ENCODE data around the gene GLDC. TPM values are rescaled to one million over a fixed set of nuclear protein-coding genes. Genes with fewer than 3 reads are reported as not detected.

The GLDC gene
- total RNA-seq, 4 donors from 2014 or later, result 2.4 to 7.4 (median 4.8) TPM

DNA sequence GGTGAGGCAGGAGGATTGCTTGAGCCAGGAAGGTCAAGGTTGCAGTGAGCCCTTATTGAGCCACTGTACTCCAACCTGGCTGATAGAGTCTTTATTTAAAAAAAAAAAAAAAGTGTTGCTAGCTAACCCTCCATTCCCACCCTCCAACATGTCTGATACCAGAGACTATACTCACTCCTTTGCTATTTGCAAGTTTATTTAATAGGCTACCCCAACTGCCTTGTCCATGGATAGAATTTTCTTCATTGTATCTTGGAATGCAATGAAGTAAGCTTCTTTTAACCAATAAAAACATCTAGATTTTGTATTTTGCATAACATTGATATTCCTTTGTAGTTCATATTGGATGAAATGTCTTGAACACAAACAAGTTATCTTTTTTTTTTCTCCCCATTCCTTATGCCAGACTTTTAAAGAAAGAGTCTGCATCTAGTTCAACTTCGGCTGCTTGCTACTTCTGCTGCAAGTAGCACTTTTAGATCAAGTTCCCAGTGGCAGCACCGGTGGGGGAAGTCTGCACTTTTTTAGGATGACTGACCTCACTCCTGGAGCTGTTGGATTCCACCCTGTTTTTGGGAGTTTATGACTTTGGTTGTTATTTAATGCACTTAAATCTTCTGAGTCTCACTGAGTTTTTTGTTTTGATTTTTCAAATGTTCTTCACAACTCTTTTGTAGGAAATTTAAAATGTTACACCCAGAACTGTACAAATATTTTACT is 120.0 kb downstream of the GLDC start:
- no peak for DNase-seq (ENCODE audit: low spot score in 2 of 2)
- no peak overlapping the region for H3K4me3 ChIP-seq
- H3K36me3 ChIP-seq, result peaks cover 5% of the 10 kb centered on the region
- WGBS, result 66% methylated on average over 2 of the region's 2 CpGs
- H3K27me3 ChIP-seq, result no peaks in the 10 kb centered on the region
- H3K9me3 ChIP-seq, result peaks cover 4% of the 10 kb centered on the region
- H3K4me1 ChIP-seq, result no peaks in the 10 kb centered on the region
- no peak overlapping the region for H3K27ac ChIP-seq
- TF ChIP-seq POLR2AphosphoS5 (IDR thresholded peaks at IDR 0.05) (no peak), EP300 (IDR thresholded peaks at IDR 0.05) (no peak), POLR2A (IDR thresholded peaks at IDR 0.05) (no peak)
- TF ChIP-seq, protein P1, sequence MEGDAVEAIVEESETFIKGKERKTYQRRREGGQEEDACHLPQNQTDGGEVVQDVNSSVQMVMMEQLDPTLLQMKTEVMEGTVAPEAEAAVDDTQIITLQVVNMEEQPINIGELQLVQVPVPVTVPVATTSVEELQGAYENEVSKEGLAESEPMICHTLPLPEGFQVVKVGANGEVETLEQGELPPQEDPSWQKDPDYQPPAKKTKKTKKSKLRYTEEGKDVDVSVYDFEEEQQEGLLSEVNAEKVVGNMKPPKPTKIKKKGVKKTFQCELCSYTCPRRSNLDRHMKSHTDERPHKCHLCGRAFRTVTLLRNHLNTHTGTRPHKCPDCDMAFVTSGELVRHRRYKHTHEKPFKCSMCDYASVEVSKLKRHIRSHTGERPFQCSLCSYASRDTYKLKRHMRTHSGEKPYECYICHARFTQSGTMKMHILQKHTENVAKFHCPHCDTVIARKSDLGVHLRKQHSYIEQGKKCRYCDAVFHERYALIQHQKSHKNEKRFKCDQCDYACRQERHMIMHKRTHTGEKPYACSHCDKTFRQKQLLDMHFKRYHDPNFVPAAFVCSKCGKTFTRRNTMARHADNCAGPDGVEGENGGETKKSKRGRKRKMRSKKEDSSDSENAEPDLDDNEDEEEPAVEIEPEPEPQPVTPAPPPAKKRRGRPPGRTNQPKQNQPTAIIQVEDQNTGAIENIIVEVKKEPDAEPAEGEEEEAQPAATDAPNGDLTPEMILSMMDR (IDR thresholded peaks at IDR 0.05), result no peak

DNA sequence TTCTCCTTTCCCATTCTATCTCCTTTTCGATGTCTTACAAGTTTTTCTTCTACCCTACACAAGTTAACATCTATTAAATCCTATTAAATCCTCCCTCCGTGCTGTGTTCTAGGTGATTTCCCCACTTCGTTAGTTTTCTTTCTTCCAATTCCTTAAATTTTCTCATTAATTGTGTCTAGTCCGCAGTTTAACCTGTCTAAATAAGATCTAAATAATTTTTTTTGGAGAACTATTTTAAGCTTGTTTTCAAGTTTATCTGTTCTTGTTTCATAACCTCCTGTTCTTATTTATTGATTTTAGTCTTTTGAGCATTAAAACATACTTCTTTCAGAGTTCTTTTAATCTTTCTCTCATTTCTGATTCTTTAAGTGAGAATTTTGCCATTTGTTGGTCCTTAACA is 123.3 kb downstream of the GLDC start:
- Histone ChIP-seq H3K4me3 (no peak overlapping the region), H3K27me3 (no peaks in the 10 kb centered on the region), H3K36me3 (peaks cover 5% of the 10 kb centered on the region), H3K9me3 (peaks cover 4% of the 10 kb centered on the region), H3K27ac (no peak overlapping the region), H3K4me1 (no peaks in the 10 kb centered on the region)
- TF ChIP-seq, protein P1 (IDR thresholded peaks at IDR 0.05), result no peak
- TF ChIP-seq EP300 (IDR thresholded peaks at IDR 0.05) (no peak), POLR2AphosphoS5 (IDR thresholded peaks at IDR 0.05) (no peak), POLR2A (IDR thresholded peaks at IDR 0.05) (no peak)
- WGBS, result 98% methylated on average over 4 of the region's 4 CpGs
- DNase-seq (ENCODE audit: low spot score in 2 of 2), result no peak

DNA sequence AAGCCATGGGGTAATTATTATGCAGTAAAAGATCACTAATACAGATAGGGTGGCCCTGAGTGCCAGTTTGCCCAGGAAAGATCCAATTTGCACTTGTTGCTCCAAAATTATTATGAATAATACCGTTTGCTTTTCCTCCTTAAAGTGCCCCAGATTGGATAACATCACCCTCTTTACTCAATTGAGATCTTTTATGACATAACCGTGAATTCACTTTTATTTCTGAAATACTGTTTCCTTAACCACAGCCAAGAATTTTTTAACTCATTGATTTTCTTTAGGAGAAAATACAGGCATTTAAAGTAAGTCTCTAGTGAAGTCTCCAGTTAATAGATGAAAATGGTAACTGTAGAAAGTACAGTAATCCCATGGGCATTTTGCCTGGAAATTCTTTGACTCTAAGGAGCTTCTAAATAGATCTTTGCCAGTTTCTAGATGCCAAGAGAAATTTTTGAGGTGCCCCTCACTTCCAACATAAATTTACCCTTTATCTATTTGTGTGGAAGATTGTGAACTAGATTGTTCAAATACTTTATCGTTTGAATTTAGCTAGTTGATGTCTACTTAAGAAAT is 133.4 kb downstream of the GLDC start:
- Histone ChIP-seq H3K36me3 (peaks cover 12% of the 10 kb centered on the region), H3K4me3 (no peak overlapping the region), H3K27me3 (no peaks in the 10 kb centered on the region), H3K27ac (no peak overlapping the region), H3K9me3 (no peaks in the 10 kb centered on the region), H3K4me1 (no peaks in the 10 kb centered on the region)
- TF ChIP-seq, protein P1 (IDR thresholded peaks at IDR 0.05), result no peak
- TF ChIP-seq POLR2A (IDR thresholded peaks at IDR 0.05) (no peak), EP300 (IDR thresholded peaks at IDR 0.05) (no peak), POLR2AphosphoS5 (IDR thresholded peaks at IDR 0.05) (no peak)
- 68% methylated on average over 3 of the region's 3 CpGs for WGBS
- DNase-seq (ENCODE audit: low spot score in 2 of 2), result no peak

DNA sequence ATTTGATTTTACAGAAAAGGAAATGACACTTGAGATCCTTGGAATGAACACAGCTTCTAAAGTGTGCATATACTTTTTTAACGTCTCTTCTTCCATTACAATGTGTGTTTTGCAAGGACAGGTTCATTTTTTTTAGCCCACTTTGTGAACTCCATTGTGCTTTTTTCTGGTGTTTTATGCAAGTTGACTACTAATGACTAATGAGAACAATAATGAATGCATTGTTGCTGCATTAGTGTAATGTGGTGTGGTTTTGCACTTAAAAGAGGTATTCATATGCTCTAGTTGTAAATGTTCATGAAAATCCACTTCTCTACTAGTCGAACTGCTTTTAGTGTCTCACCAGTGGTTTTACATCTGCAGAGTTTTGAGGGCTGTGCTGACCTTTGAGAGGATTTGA is 139.0 kb downstream of the GLDC start:
- no peak overlapping the region for H3K4me3 ChIP-seq
- DNase-seq (ENCODE audit: low spot score in 2 of 2), result no peak
- no peaks in the 10 kb centered on the region for H3K9me3 ChIP-seq
- H3K27me3 ChIP-seq, result no peaks in the 10 kb centered on the region
- no peak for TF ChIP-seq EP300 (IDR thresholded peaks at IDR 0.05)
- 82% methylated on average over 2 of the region's 2 CpGs for whole genome bisulfite sequencing
- H3K36me3 ChIP-seq, result peaks cover 59% of the 10 kb centered on the region
- no peaks in the 10 kb centered on the region for H3K4me1 ChIP-seq
- H3K27ac ChIP-seq, result no peak overlapping the region

DNA sequence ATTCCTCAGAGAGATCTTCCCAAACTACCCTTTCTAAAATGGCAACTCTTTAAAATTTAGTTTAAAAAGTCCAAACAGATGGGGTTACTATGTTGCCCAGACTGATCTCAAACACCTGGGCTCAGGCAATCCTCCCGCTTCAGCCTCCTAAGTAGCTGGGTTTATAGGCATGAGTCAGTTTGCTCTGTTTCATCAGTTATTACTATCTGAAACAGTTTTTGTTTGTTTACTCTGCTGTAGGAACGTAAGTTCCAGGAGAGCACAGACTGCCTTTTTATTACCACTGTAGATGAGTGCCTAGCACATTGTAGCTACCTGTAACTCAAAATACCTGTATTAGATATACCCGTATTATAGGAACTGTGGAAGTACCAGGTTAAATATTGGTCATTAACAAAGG is 143.1 kb downstream of the GLDC start:
- H3K27me3 ChIP-seq, result no peaks in the 10 kb centered on the region

More for the DNA sequence above, 143.1 kb downstream of the GLDC start:
- Histone ChIP-seq H3K27ac (no peak overlapping the region), H3K9me3 (no peaks in the 10 kb centered on the region), H3K4me1 (no peaks in the 10 kb centered on the region), H3K4me3 (no peak overlapping the region), H3K36me3 (peaks cover 86% of the 10 kb centered on the region)
- no peak for DNase-seq (ENCODE audit: low spot score in 2 of 2)
- 93% methylated on average over 3 of the region's 3 CpGs for WGBS
- TF ChIP-seq EP300 (IDR thresholded peaks at IDR 0.05) (no peak), POLR2A (IDR thresholded peaks at IDR 0.05) (no peak), POLR2AphosphoS5 (IDR thresholded peaks at IDR 0.05) (no peak)
- TF ChIP-seq, protein P1 (IDR thresholded peaks at IDR 0.05), result no peak

Measured in suprapubic skin (tissue), 4 donors.